HL-60 (cell line): ENCODE results near the gene C17orf100.

Experiments used
- CTCF ChIP-seq: IDR thresholded peaks from one replicate; pipeline ENCODE4 v1.5.1; 2011; ENCODE audit warnings: low read length, control low read depth, inconsistent platforms; ENCODE audit not compliant: insufficient read depth
- POLR2AphosphoS5 ChIP-seq: IDR thresholded peaks from 2 replicates; pipeline ENCODE4 v1.6.1; 2012; ENCODE audit warnings: low read depth

- no peak for TF ChIP-seq CTCF
- TF ChIP-seq POLR2AphosphoS5: no peak
Observed at GRCh38 chr17:6605142-6605541, 46.4 kb upstream of the C17orf100 start.
